HG03097 (cell line): ENCODE results near the gene HBB.
"Not testable (repeated sequence)": the region's sequence is repeated elsewhere in the genome, so short reads cannot be mapped to it uniquely, and the experiment has no call there.

ENCODE experiments used
- ATAC-seq: cut with Tn5 transposase; IDR thresholded peaks from one replicate; pipeline ENCODE4 v1.9.1; 2021; ENCODE audit not compliant: unreplicated experiment, low FRiP score

Gene HBB

GRCh38 chr11:5248498-5248897 lies 21.6 kb upstream of the HBB start:
- not testable (repeated sequence) for ATAC-seq

GRCh38 chr11:5247472-5248192 lies 20.8 kb upstream of the HBB start:
- no peak for ATAC-seq

- no peak for ATAC-seq
Measured at GRCh38 chr11:5246772-5247471, 20.1 kb upstream of the HBB start.

- no peak for ATAC-seq
Measured at GRCh38 chr11:5245155-5245554, 18.3 kb upstream of the HBB start.

GRCh38 chr11:5243816-5244180 lies 16.9 kb upstream of the HBB start:
- no peak for ATAC-seq

GRCh38 chr11:5242933-5243815 lies 16.3 kb upstream of the HBB start:
- no peak for ATAC-seq

- ATAC-seq = no peak
Measured at GRCh38 chr11:5242208-5242607, 15.3 kb upstream of the HBB start.

GRCh38 chr11:5241458-5241857 lies 14.6 kb upstream of the HBB start:
- no peak for ATAC-seq

- no peak for ATAC-seq
Measured at GRCh38 chr11:5240458-5240857, 13.6 kb upstream of the HBB start.

- no peak for ATAC-seq
Measured at GRCh38 chr11:5240056-5240455, 13.2 kb upstream of the HBB start.

GRCh38 chr11:5239046-5239445 lies 12.2 kb upstream of the HBB start:
- no peak for ATAC-seq

- ATAC-seq = no peak
Measured at GRCh38 chr11:5238486-5238885, 11.6 kb upstream of the HBB start.

GRCh38 chr11:5237420-5237819 lies 10.5 kb upstream of the HBB start:
- no peak for ATAC-seq

GRCh38 chr11:5235364-5236095 lies 8.7 kb upstream of the HBB start:
- ATAC-seq = no peak

GRCh38 chr11:5234381-5234834 lies 7.5 kb upstream of the HBB start, which contains the start of gene HBD:
Gene HBD (minus strand): TSS chr11:5234483. CDS start chr11:5234433, 50 bp downstream.
- ATAC-seq = peak; percentile 79

- ATAC-seq = no peak
Measured at GRCh38 chr11:5233307-5233706, 6.4 kb upstream of the HBB start.

GRCh38 chr11:5232821-5233220 lies 6.0 kb upstream of the HBB start:
- ATAC-seq = no peak

- no peak for ATAC-seq
Measured at GRCh38 chr11:5232176-5232575, 5.3 kb upstream of the HBB start.

- no peak for ATAC-seq
Measured at GRCh38 chr11:5231111-5231510, 4.2 kb upstream of the HBB start.

- no peak for ATAC-seq
Measured at GRCh38 chr11:5230266-5230665, 3.4 kb upstream of the HBB start.

- no peak for ATAC-seq
Measured at GRCh38 chr11:5229796-5230195, 2.9 kb upstream of the HBB start.
